Mesothelial cell of epicardium (in vitro differentiated cells): Measurements from ENCODE around the gene PLK1. TPM values are rescaled to one million over a fixed set of nuclear protein-coding genes. Genes with fewer than 3 reads are reported as not detected.

Experiments used
- DNase-seq, 2 experiments: peaks; one replicate each; pipeline ENCODE4 v3.0.0; 2021; ENCODE audit warnings: low spot score in 2 of 2; ENCODE audit not compliant: unreplicated experiment in 2 of 2
- H3K27ac Mint-ChIP-seq: 2 replicates; pipeline ENCODE4 v1.8.0; 2021; ENCODE audit warnings: mixed read lengths
- H3K27me3 Mint-ChIP-seq: 2 replicates; pipeline ENCODE4 v1.8.0; 2021; ENCODE audit warnings: low read depth, mixed read lengths
- H3K36me3 Mint-ChIP-seq: 2 replicates; pipeline ENCODE4 v1.8.0; 2021; ENCODE audit warnings: mixed read lengths
- H3K4me1 Mint-ChIP-seq: 2 replicates; pipeline ENCODE4 v1.8.0; 2021; ENCODE audit warnings: mixed read lengths
- H3K4me3 Mint-ChIP-seq: 2 replicates; pipeline ENCODE4 v1.8.0; 2021; ENCODE audit warnings: mild to moderate bottlenecking, moderate library complexity, mixed read lengths
- H3K9me3 Mint-ChIP-seq: 2 replicates; pipeline ENCODE4 v1.8.0; 2021; ENCODE audit warnings: mixed read lengths
- CTCF ChIP-seq: fragments of 200-600 bp; sonication (generic); IDR thresholded peaks from one replicate; pipeline ENCODE4 v1.5.0; 2021; ENCODE audit warnings: antibody characterized with exemption; ENCODE audit not compliant: unreplicated experiment
- total RNA-seq: library from RNA; stranded (reverse); gene quantifications from 3 replicates; pipeline ENCODE4 v1.2.1, GENCODE V29; 2021

The PLK1 gene
- total RNA-seq, 1 donor from 2014 or later = 23.8 TPM

GRCh38 chr16:23706439-23706838 is 27.8 kb downstream of the PLK1 start:
- Mint-ChIP-seq H3K9me3 (peaks cover 23% of the 10 kb centered on the region), H3K27ac (no peak overlapping the region), H3K27me3 (peaks cover 31% of the 10 kb centered on the region), H3K4me1 (no peaks in the 10 kb centered on the region), H3K4me3 (no peak overlapping the region), H3K36me3 (no peaks in the 10 kb centered on the region)
- no peak for DNase-seq
- TF ChIP-seq CTCF = no peak

GRCh38 chr16:23709536-23709935 is 30.8 kb downstream of the PLK1 start:
- TF ChIP-seq CTCF = no peak
- H3K27me3 Mint-ChIP-seq = peaks cover 56% of the 10 kb centered on the region
- peaks cover 15% of the 10 kb centered on the region for H3K9me3 Mint-ChIP-seq
- no peak overlapping the region for H3K4me3 Mint-ChIP-seq
- H3K36me3 Mint-ChIP-seq = no peaks in the 10 kb centered on the region
- no peaks in the 10 kb centered on the region for H3K4me1 Mint-ChIP-seq
- no peak overlapping the region for H3K27ac Mint-ChIP-seq
- DNase-seq = no peak

- peaks cover 15% of the 10 kb centered on the region for H3K9me3 Mint-ChIP-seq
- H3K4me1 Mint-ChIP-seq = no peaks in the 10 kb centered on the region
- no peaks in the 10 kb centered on the region for H3K36me3 Mint-ChIP-seq
- no peak overlapping the region for H3K4me3 Mint-ChIP-seq
- H3K27ac Mint-ChIP-seq = no peak overlapping the region
- no peak for DNase-seq
- no peak for TF ChIP-seq CTCF
- H3K27me3 Mint-ChIP-seq = peaks cover 60% of the 10 kb centered on the region
These were observed 31.3 kb downstream of the PLK1 start for GRCh38 chr16:23710008-23710407.

GRCh38 chr16:23710504-23710903 is 31.8 kb downstream of the PLK1 start:
- Mint-ChIP-seq H3K36me3 (no peaks in the 10 kb centered on the region), H3K4me1 (no peaks in the 10 kb centered on the region), H3K9me3 (peaks cover 15% of the 10 kb centered on the region), H3K4me3 (no peak overlapping the region), H3K27me3 (peaks cover 63% of the 10 kb centered on the region), H3K27ac (no peak overlapping the region)
- TF ChIP-seq CTCF = no peak
- DNase-seq = no peak

- H3K4me1 Mint-ChIP-seq = no peaks in the 10 kb centered on the region
- peaks cover 15% of the 10 kb centered on the region for H3K9me3 Mint-ChIP-seq
These were observed 33.1 kb downstream of the PLK1 start for GRCh38 chr16:23711785-23712184.

More at GRCh38 chr16:23711785-23712184, 33.1 kb downstream of the PLK1 start:
- no peaks in the 10 kb centered on the region for H3K36me3 Mint-ChIP-seq
- H3K27ac Mint-ChIP-seq = no peak overlapping the region
- DNase-seq = no peak
- H3K27me3 Mint-ChIP-seq = peaks cover 72% of the 10 kb centered on the region
- TF ChIP-seq CTCF = no peak
- no peak overlapping the region for H3K4me3 Mint-ChIP-seq
